ENCODE data around the gene PIK3CD. TPM values are rescaled to one million over a fixed set of nuclear protein-coding genes. Genes with fewer than 3 reads are reported as not detected.

PIK3CD gene
- polyA plus RNA-seq, 1 donor from 2014 or later: 4.2 TPM

GRCh38 chr1:9688599-9688998 is 37.1 kb downstream of the PIK3CD start:
- Histone ChIP-seq H3K9ac (ENCODE audit: low read length) (no peak overlapping the region), H3K27ac (ENCODE audit: low read length) (no peak overlapping the region)

GRCh38 chr1:9689011-9689706 is 37.6 kb downstream of the PIK3CD start:
- no peaks in the 10 kb centered on the region for H3K9me2 ChIP-seq (ENCODE audit: insufficient read depth, low read length)
- H3F3A ChIP-seq (ENCODE audit: insufficient read depth, low read length, poor library complexity, severe bottlenecking): no peaks in the 10 kb centered on the region
- H3K9ac ChIP-seq (ENCODE audit: low read length): peak overlapping the region; percentile 58
- no peak overlapping the region for H3K27ac ChIP-seq (ENCODE audit: low read length)
- H3K9me3 ChIP-seq (ENCODE audit: low read length): no peaks in the 10 kb centered on the region
- H3K27me3 ChIP-seq (ENCODE audit: insufficient read depth, low read depth, low read length): peaks cover 32% of the 10 kb centered on the region
- H4K20me1 ChIP-seq (ENCODE audit: insufficient read depth): no peaks in the 10 kb centered on the region
- H3K36me3 ChIP-seq (ENCODE audit: insufficient read depth, low read length): no peaks in the 10 kb centered on the region
- H2AFZ ChIP-seq (ENCODE audit: low read depth, low read length): peak overlapping the region; percentile 8
- TF ChIP-seq SMC3 (conservative IDR thresholded peaks at IDR 0.05; ENCODE audit: poor library complexity) (no peak), POLR2AphosphoS5 (IDR thresholded peaks at IDR 0.05) (no peak), CTCF (IDR thresholded peaks at IDR 0.05; ENCODE audit: poor library complexity, severe bottlenecking) (no peak), RAD21 (conservative IDR thresholded peaks at IDR 0.05) (no peak), MXI1 (conservative IDR thresholded peaks at IDR 0.05; ENCODE audit: poor library complexity, severe bottlenecking) (no peak), EZH2 (IDR thresholded peaks at IDR 0.05; ENCODE audit: borderline replicate concordance, insufficient read depth, low read length, poor library complexity, severe bottlenecking) (no peak), TAF1 (IDR thresholded peaks at IDR 0.05; ENCODE audit: low read depth) (no peak)
- H3K4me2 ChIP-seq (ENCODE audit: low read length): no peak overlapping the region
- H3K79me2 ChIP-seq (replicated peaks; ENCODE audit: insufficient read depth, low read length): no peaks in the 10 kb centered on the region
- H3K4me3 ChIP-seq (ENCODE audit: low read length): peak overlapping the region; percentile 69

More at GRCh38 chr1:9688599-9688998, 37.1 kb downstream of the PIK3CD start:
- H3K9me2 ChIP-seq (ENCODE audit: insufficient read depth, low read length): no peaks in the 10 kb centered on the region
- H3K4me3 ChIP-seq (ENCODE audit: low read length): peak overlapping the region; percentile 69
- no peaks in the 10 kb centered on the region for H4K20me1 ChIP-seq (ENCODE audit: insufficient read depth)
- H3K79me2 ChIP-seq (replicated peaks; ENCODE audit: insufficient read depth, low read length): no peaks in the 10 kb centered on the region
- no peaks in the 10 kb centered on the region for H3F3A ChIP-seq (ENCODE audit: insufficient read depth, low read length, poor library complexity, severe bottlenecking)
- H3K4me2 ChIP-seq (ENCODE audit: low read length): no peak overlapping the region
- H3K27me3 ChIP-seq (ENCODE audit: insufficient read depth, low read depth, low read length): peaks cover 32% of the 10 kb centered on the region
- H3K9me3 ChIP-seq (ENCODE audit: low read length): no peaks in the 10 kb centered on the region
- TF ChIP-seq MXI1 (conservative IDR thresholded peaks at IDR 0.05; ENCODE audit: poor library complexity, severe bottlenecking) (no peak), RAD21 (conservative IDR thresholded peaks at IDR 0.05) (no peak), CTCF (IDR thresholded peaks at IDR 0.05; ENCODE audit: poor library complexity, severe bottlenecking) (no peak), TAF1 (IDR thresholded peaks at IDR 0.05; ENCODE audit: low read depth) (no peak), EP300 (conservative IDR thresholded peaks at IDR 0.05; ENCODE audit: poor library complexity, severe bottlenecking) (no peak), SMC3 (conservative IDR thresholded peaks at IDR 0.05; ENCODE audit: poor library complexity) (no peak), POLR2AphosphoS5 (IDR thresholded peaks at IDR 0.05) (no peak), EZH2 (IDR thresholded peaks at IDR 0.05; ENCODE audit: borderline replicate concordance, insufficient read depth, low read length, poor library complexity, severe bottlenecking) (no peak), REST (IDR thresholded peaks at IDR 0.05; ENCODE audit: borderline replicate concordance) (no peak)
- no peak overlapping the region for H2AFZ ChIP-seq (ENCODE audit: low read depth, low read length)
- H3K36me3 ChIP-seq (ENCODE audit: insufficient read depth, low read length): no peaks in the 10 kb centered on the region
